HCT116 (cell line): ENCODE results near the gene FBXL16. TPM values are rescaled to one million over a fixed set of nuclear protein-coding genes. Genes with fewer than 3 reads are reported as not detected.

Experiments
- ATF3 ChIP-seq: IDR thresholded peaks from 2 replicates; pipeline ENCODE4 v1.6.1; 2012
- CEBPB ChIP-seq: IDR thresholded peaks from 2 replicates; pipeline ENCODE4 v1.6.1; 2012; ENCODE audit warnings: low read depth
- EZH2 ChIP-seq: fragments of 200-600 bp; sonication (generic); IDR thresholded peaks from 2 replicates; pipeline ENCODE4 v1.6.1; 2017; ENCODE audit warnings: antibody characterized with exemption, mixed run types
- FOSL1 ChIP-seq: IDR thresholded peaks from 2 replicates; pipeline ENCODE4 v1.6.1; 2012; ENCODE audit warnings: low read depth
- JUND ChIP-seq: IDR thresholded peaks from 2 replicates; pipeline ENCODE4 v1.6.1; 2012
- POLR2A ChIP-seq: IDR thresholded peaks from 2 replicates; pipeline ENCODE4 v1.7.0; 2011; ENCODE audit warnings: borderline replicate concordance; ENCODE audit not compliant: insufficient read depth, insufficient read length; ENCODE audit errors: extremely low read depth
- REST ChIP-seq: IDR thresholded peaks from 2 replicates; pipeline ENCODE4 v1.6.1; 2012; ENCODE audit warnings: low read depth
- SIN3A ChIP-seq: IDR thresholded peaks from 2 replicates; pipeline ENCODE4 v1.6.1; 2012; ENCODE audit warnings: low read depth
- YY1 ChIP-seq: IDR thresholded peaks from 2 replicates; pipeline ENCODE4 v1.6.1; 2011; ENCODE audit warnings: low read length, low read depth, moderate library complexity, mild to moderate bottlenecking; ENCODE audit not compliant: insufficient replicate concordance; ENCODE audit errors: extremely low read depth
- ZBTB33 ChIP-seq: IDR thresholded peaks from 2 replicates; pipeline ENCODE4 v1.6.1; 2011; ENCODE audit warnings: mild to moderate bottlenecking, low read length, moderate library complexity; ENCODE audit not compliant: insufficient replicate concordance; ENCODE audit errors: extremely low read depth
- ZFX ChIP-seq: fragments of 450-650 bp; IDR thresholded peaks from 2 replicates; pipeline ENCODE4 v1.6.1; 2017
- total RNA-seq: library from RNA; stranded (reverse); gene quantifications from one replicate; pipeline ENCODE4 v1.2.1, GENCODE V29; 2021; ENCODE audit not compliant: unreplicated experiment

FBXL16 gene
- total RNA-seq, 1 experiment from 2014 or later: 49.7 TPM

DNA sequence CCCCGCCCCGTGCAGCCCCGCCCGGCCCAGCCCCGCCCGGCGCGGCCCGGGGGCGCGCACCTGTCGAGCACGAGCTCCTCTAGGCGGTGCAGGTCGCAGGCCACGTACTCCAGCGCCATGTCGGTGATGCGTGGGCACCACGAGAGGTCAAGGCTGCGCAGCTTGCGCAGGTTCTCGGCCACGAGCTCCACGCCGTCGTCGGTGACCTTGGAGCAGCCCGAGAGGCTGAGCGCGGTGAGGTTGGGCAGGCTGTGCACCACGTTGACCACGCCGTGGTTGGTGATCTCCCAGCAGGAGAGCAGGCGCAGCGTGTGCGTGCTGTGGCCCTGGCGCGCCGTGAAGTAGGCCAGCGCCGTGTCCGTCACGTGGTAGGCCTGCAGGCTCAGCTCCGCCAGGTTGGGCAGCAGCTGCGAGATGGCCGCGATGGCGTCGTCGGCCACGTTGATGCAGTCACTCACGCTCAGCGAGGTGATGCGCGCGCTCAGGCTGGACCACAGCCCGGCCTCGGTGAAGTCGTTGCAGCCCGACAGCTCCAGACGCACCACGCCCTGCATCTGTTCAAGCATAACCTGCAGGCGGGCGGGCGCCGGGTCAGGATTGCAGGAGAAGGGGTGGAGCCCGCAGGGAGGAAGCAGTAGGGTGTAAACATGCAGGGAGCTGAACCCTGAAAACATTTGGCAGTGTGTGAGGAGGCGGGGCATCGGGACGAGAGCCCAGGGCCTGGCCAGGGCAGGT, 10.1 kb downstream of the FBXL16 start (continued):
- no peak for TF ChIP-seq CEBPB
- TF ChIP-seq FOSL1: no peak
- no peak for TF ChIP-seq ZBTB33
- TF ChIP-seq ZFX: peak; percentile 84; the same call in 1 of the 2 replicates
- peak; percentile 12 for TF ChIP-seq POLR2A
- no peak for TF ChIP-seq EZH2
- TF ChIP-seq JUND: no peak
- no peak for TF ChIP-seq SIN3A
- TF ChIP-seq YY1: peak; percentile 59
- no peak for TF ChIP-seq REST
- TF ChIP-seq ATF3: no peak
- TF ChIP-seq, all 23 proteins: peak for 8
